ENCODE measurements around the gene AP3D1.

DNA sequence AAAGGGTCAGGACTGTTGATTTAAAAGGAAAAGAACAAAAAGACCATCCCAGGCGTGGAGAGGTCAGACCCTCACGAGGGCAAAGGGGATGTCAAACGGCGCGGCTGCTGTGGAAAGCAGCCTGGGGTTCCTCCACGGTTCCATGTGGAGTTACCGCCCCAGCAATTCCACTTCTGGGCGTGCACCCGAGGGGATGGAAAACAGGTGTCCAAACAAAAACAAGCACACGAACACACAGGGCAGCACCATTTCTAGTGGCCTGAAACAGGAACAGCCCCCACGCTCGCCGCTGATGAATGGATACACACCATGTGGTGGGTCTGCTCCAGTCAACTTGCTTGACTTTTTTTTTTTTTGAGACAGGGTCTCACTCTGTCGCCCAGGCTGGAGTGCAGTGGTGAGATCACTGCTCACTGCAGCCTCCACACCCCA, 11.2 kb downstream of the AP3D1 start:
- TF ChIP-seq, protein P1, sequence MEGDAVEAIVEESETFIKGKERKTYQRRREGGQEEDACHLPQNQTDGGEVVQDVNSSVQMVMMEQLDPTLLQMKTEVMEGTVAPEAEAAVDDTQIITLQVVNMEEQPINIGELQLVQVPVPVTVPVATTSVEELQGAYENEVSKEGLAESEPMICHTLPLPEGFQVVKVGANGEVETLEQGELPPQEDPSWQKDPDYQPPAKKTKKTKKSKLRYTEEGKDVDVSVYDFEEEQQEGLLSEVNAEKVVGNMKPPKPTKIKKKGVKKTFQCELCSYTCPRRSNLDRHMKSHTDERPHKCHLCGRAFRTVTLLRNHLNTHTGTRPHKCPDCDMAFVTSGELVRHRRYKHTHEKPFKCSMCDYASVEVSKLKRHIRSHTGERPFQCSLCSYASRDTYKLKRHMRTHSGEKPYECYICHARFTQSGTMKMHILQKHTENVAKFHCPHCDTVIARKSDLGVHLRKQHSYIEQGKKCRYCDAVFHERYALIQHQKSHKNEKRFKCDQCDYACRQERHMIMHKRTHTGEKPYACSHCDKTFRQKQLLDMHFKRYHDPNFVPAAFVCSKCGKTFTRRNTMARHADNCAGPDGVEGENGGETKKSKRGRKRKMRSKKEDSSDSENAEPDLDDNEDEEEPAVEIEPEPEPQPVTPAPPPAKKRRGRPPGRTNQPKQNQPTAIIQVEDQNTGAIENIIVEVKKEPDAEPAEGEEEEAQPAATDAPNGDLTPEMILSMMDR (conservative IDR thresholded peaks at IDR 0.05), result no peak
- no peak for TF ChIP-seq EZH2 (IDR thresholded peaks at IDR 0.05; ENCODE audit: low read depth)

Data from PC-9 (cell line).